H1 (cell line): ENCODE results near the gene PCDH11Y. TPM values are rescaled to one million over a fixed set of nuclear protein-coding genes. Genes with fewer than 3 reads are reported as not detected.
A peak's percentile ranks its signal among the peaks of the same experiment; 100 is the strongest.
"Not testable (repeated sequence)": the region's sequence is repeated elsewhere in the genome, so short reads cannot be mapped to it uniquely, and the experiment has no call there.

ENCODE experiments used
- CTCF ChIA-PET: fragments of 300-600 bp; sonication (Branson Sonifier 250); formaldehyde crosslinking; loops from one replicate; lab custom pipeline; 2021; ENCODE audit not compliant: partially characterized antibody; lab: Charles Lee
- POLR2A ChIA-PET: fragments of 300-600 bp; sonication (Branson Sonifier 250); formaldehyde crosslinking; loops from one replicate; lab custom pipeline; 2021; ENCODE audit warnings: inconsistent platforms; ENCODE audit not compliant: partially characterized antibody; lab: Charles Lee
- DNase-seq, 2 experiments: peaks; one replicate each; pipeline versions ENCODE4 v3.0.0 to v3.0.0-alpha.2; 2010 to 2022; ENCODE audit warnings: low spot score in 2 of 2, low read depth in 1 of 2, mixed read lengths in 1 of 2
- FAIRE-seq: peaks from 2 replicates; lab custom pipeline; 2011; peaks lifted over from hg19 to GRCh38; lab: Jason Lieb, UNC
- H2AFZ ChIP-seq: 2 replicates; pipeline ENCODE4 v1.8.1; 2012; ENCODE audit warnings: low read length, inconsistent platforms
- H2AK5ac ChIP-seq: 2 replicates; pipeline ENCODE4 v1.6.1; 2013; ENCODE audit warnings: low read depth, low read length
- H2BK120ac ChIP-seq: replicated peaks from 2 replicates; pipeline ENCODE3; 2013; ENCODE audit warnings: low read depth, low read length, inconsistent platforms
- H2BK12ac ChIP-seq: 2 replicates; pipeline ENCODE4 v1.6.1; 2013; ENCODE audit warnings: low read depth, low read length
- H2BK15ac ChIP-seq: 2 replicates; pipeline ENCODE4 v1.6.1; 2013; ENCODE audit warnings: low read length
- H2BK20ac ChIP-seq: 2 replicates; pipeline ENCODE4 v1.6.1; 2013; ENCODE audit warnings: low read length
- H2BK5ac ChIP-seq: 2 replicates; pipeline ENCODE4 v1.6.1; 2013; ENCODE audit warnings: low read depth, low read length
- H3K14ac ChIP-seq: 2 replicates; pipeline ENCODE4 v1.6.1; 2013; ENCODE audit warnings: inconsistent platforms; ENCODE audit not compliant: insufficient read length
- H3K18ac ChIP-seq: 2 replicates; pipeline ENCODE4 v1.6.1; 2013; ENCODE audit warnings: low read length; ENCODE audit errors: extremely low read depth
- H3K23ac ChIP-seq: 2 replicates; pipeline ENCODE4 v1.6.1; 2013; ENCODE audit warnings: inconsistent platforms; ENCODE audit not compliant: insufficient read length
- H3K23me2 ChIP-seq: 2 replicates; pipeline ENCODE4 v1.6.1; 2013; ENCODE audit warnings: low read depth, low read length
- H3K27ac ChIP-seq: 2 replicates; pipeline ENCODE4 v1.6.1; 2011; ENCODE audit warnings: low read depth, low read length, inconsistent platforms
- H3K27me3 ChIP-seq, 4 experiments: replicated peaks in 1 of 4; 1 replicate in 1 of 4; 2 replicates in 3 of 4; pipeline versions ENCODE4 v1.6.1 to v1.8.1; 2011 to 2013; ENCODE audit warnings: low read length in 3 of 4, mild to moderate bottlenecking in 3 of 4, inconsistent platforms in 2 of 4, mixed read lengths in 2 of 4, moderate library complexity in 1 of 4; ENCODE audit not compliant: control insufficient read depth in 3 of 4, insufficient read depth in 3 of 4; ENCODE audit errors: extremely low read depth in 1 of 4
- H3K36me3 ChIP-seq, 4 experiments: 2 replicates each; pipeline versions ENCODE4 v1.6.1 to v1.8.1; 2011 to 2013; ENCODE audit warnings: mild to moderate bottlenecking in 4 of 4, low read length in 3 of 4, moderate library complexity in 2 of 4, control low read depth in 1 of 4, inconsistent platforms in 1 of 4; ENCODE audit not compliant: insufficient read depth in 4 of 4, control insufficient read depth in 2 of 4
- H3K4ac ChIP-seq: replicated peaks from 2 replicates; pipeline ENCODE3; 2013; ENCODE audit warnings: low read length, low read depth, mixed read lengths, inconsistent platforms; ENCODE audit not compliant: insufficient read length
- H3K4me1 ChIP-seq, 4 experiments: replicated peaks in 1 of 4; 1 replicate in 1 of 4; 2 replicates in 3 of 4; pipeline versions ENCODE4 v1.6.1 to v1.8.1; 2011 to 2013; ENCODE audit warnings: low read length in 3 of 4, inconsistent platforms in 2 of 4, mixed read lengths in 1 of 4; ENCODE audit not compliant: insufficient read depth in 4 of 4, control insufficient read depth in 3 of 4
- H3K4me2 ChIP-seq, 2 experiments: 2 replicates each; pipeline versions ENCODE4 v1.6.1 to v1.8.1; 2011 to 2013; ENCODE audit warnings: low read depth in 2 of 2, low read length in 2 of 2, control low read depth in 1 of 2, inconsistent platforms in 1 of 2, mild to moderate bottlenecking in 1 of 2; ENCODE audit not compliant: insufficient read depth in 1 of 2
- H3K4me3 ChIP-seq, 4 experiments: fragments of 200-600, 300-600 bp in 1 of 4; sonication (generic), shearing (Covaris generic), sonication (Bioruptor Twin) in 1 of 4; 2 replicates each; pipeline versions ENCODE4 v1.5.1 to v1.8.1; 2011 to 2016; ENCODE audit warnings: low read length in 4 of 4, low read depth in 3 of 4, control low read depth in 2 of 4, inconsistent platforms in 2 of 4, mild to moderate bottlenecking in 2 of 4, mixed read lengths in 1 of 4, moderate library complexity in 1 of 4; ENCODE audit not compliant: insufficient read depth in 2 of 4; ENCODE audit errors: extremely low read depth in 1 of 4
- H3K56ac ChIP-seq: replicated peaks from 2 replicates; pipeline ENCODE3; 2013; ENCODE audit warnings: low read depth, mild to moderate bottlenecking, mixed read lengths, low read length, inconsistent platforms; ENCODE audit not compliant: insufficient read length
- H3K79me1 ChIP-seq: 2 replicates; pipeline ENCODE4 v1.6.1; 2013; ENCODE audit warnings: low read depth, low read length, control low read depth
- H3K79me2 ChIP-seq, 2 experiments: 2 replicates each; pipeline versions ENCODE4 v1.6.1 to v1.8.1; 2012 to 2013; ENCODE audit warnings: low read length in 2 of 2, mild to moderate bottlenecking in 2 of 2, inconsistent platforms in 1 of 2; ENCODE audit not compliant: insufficient read depth in 2 of 2, control insufficient read depth in 1 of 2
- H3K9ac ChIP-seq, 4 experiments: replicated peaks in 1 of 4; 1 replicate in 1 of 4; 2 replicates in 3 of 4; pipeline versions ENCODE4 v1.6.1 to v1.8.1; 2011 to 2013; ENCODE audit warnings: low read depth in 3 of 4, low read length in 3 of 4, control low read depth in 2 of 4, mild to moderate bottlenecking in 2 of 4, moderate library complexity in 2 of 4, inconsistent platforms in 1 of 4; ENCODE audit errors: extremely low read depth in 1 of 4
- H3K9me3 ChIP-seq, 2 experiments: 2 replicates each; pipeline versions ENCODE4 v1.6.1 to v1.8.1; 2012 to 2013; ENCODE audit warnings: mild to moderate bottlenecking in 2 of 2, moderate library complexity in 2 of 2, control low read depth in 1 of 2, inconsistent platforms in 1 of 2, low read depth in 1 of 2, low read length in 1 of 2, mixed read lengths in 1 of 2; ENCODE audit not compliant: insufficient read depth in 2 of 2
- H4K20me1 ChIP-seq, 2 experiments: replicated peaks in 1 of 2; 2 replicates each; pipeline versions ENCODE3 to v1.8.1; 2011 to 2013; ENCODE audit warnings: inconsistent platforms in 2 of 2, low read length in 2 of 2, mild to moderate bottlenecking in 1 of 2; ENCODE audit not compliant: insufficient read depth in 2 of 2, control insufficient read depth in 1 of 2
- H4K5ac ChIP-seq: 2 replicates; pipeline ENCODE4 v1.6.1; 2013; ENCODE audit warnings: low read length, low read depth, mixed read lengths, inconsistent platforms; ENCODE audit not compliant: insufficient read length
- H4K8ac ChIP-seq: 2 replicates; pipeline ENCODE4 v1.8.0; 2013; ENCODE audit warnings: mild to moderate bottlenecking, moderate library complexity, low read length, inconsistent platforms; ENCODE audit not compliant: insufficient read depth; ENCODE audit errors: extremely low read depth
- H4K91ac ChIP-seq: replicated peaks from 2 replicates; pipeline ENCODE3; 2013; ENCODE audit warnings: low read length, mixed read lengths, inconsistent platforms; ENCODE audit not compliant: insufficient read length
- NANOG ChIP-seq: IDR thresholded peaks from 2 replicates; pipeline ENCODE4 v1.6.1; 2011; ENCODE audit warnings: low read length, low read depth, mild to moderate bottlenecking, inconsistent platforms; ENCODE audit not compliant: insufficient read depth, poor library complexity, severe bottlenecking
- WGBS, 2 experiments: shearing (Covaris generic) in 1 of 2; methylation state at CpG; one replicate each; pipeline versions ENCODE4 v1.1.6 to v1.1.7; 2013 to 2015; ENCODE audit warnings: low lambda C conversion rate in 2 of 2, mixed read lengths in 2 of 2, inconsistent platforms in 1 of 2, low coverage in 1 of 2, missing lambda C conversion rate in 1 of 2; ENCODE audit not compliant: insufficient replicate concordance in 2 of 2, insufficient coverage in 1 of 2, insufficient read length in 1 of 2; ENCODE audit errors: extremely low coverage in 1 of 2, missing lambda C conversion rate in 1 of 2; 5-methylcytosine and 5-hydroxymethylcytosine counted together
- polyA plus RNA-seq, 7 experiments: library from polyadenylated mRNA; depleted of rRNA in 3 of 7; stranded (reverse) in 5 of 7; unstranded in 2 of 7; fragments of >200 nt in 5 of 7; fragments of 200-250 nt in 2 of 7; gene quantifications; 1 replicate in 5 of 7; 2 replicates in 1 of 7; 4 replicates in 1 of 7; pipeline versions ENCODE4 v1.2.1 to v1.2.3, GENCODE V29; 2011 to 2013; ENCODE audit warnings: missing spikeins in 2 of 7, mixed read lengths in 2 of 7
- total RNA-seq: library from RNA; stranded (reverse); fragmentation: NEBNext Ultra II Directional; extraction: Animal tissue kit (Norgen Biotek cat#: 25700); gene quantifications from 2 replicates; pipeline ENCODE4 v1.2.1, GENCODE V29; 2021

PCDH11Y gene
- total and polyA plus RNA-seq, 2 of the 8 experiments (the other 6 are each of a cell fraction or from before 2014, with no cell fraction given) = 0.86 to 9.3 TPM

DNA sequence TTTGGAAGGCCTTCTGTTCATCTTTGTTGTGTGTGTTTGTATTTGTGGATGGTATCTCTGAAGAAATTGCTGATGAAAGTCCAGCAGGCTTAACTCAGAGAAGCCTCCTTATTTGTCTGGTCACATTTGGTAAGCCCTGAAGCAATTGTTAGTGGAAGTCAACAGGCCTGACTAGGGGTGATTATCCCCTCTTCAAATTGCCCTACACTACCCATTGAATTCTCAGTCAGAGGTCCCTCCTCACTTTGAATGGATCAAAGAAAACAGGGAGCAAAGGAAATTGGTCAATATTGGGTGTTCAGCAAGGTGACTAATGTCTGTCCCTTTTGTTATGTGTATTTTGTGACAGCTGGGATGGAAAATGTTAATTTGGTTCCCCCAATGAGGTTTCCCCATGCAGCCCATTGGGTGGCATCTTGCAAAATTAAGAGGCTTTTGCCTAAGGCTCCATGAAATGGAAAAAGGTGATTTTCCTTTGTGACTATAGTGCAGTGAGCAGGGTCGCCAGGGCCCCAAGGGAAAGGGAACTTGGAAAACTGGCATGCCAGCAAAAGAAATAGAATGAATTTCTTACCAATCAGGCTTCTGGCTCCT is 709.8 kb downstream of the PCDH11Y start:
- H3K23ac ChIP-seq, H3K36me3 ChIP-seq, DNase-seq, H3K18ac ChIP-seq, H3K4ac ChIP-seq, H3K27ac ChIP-seq, H3K79me2 ChIP-seq, H4K5ac ChIP-seq, H3K9ac ChIP-seq, H3K14ac ChIP-seq, H3K56ac ChIP-seq, H2BK120ac ChIP-seq, H4K20me1 ChIP-seq, H2AK5ac ChIP-seq, H2BK15ac ChIP-seq, POLR2A ChIA-PET, H4K91ac ChIP-seq, H3K4me1 ChIP-seq, H2AFZ ChIP-seq, H2BK20ac ChIP-seq, H3K9me3 ChIP-seq, CTCF ChIA-PET, H3K23me2 ChIP-seq, H2BK5ac ChIP-seq, H3K79me1 ChIP-seq, H2BK12ac ChIP-seq, H3K4me3 ChIP-seq, H3K27me3 ChIP-seq, H4K8ac ChIP-seq, H3K4me2 ChIP-seq: not testable (repeated sequence)
- WGBS, 2 experiments = no CpG with 5 or more reads among the region's 1 CpG
- FAIRE-seq = peak; percentile 100
- TF ChIP-seq NANOG = peak; percentile 39
